Thyroid gland (tissue), 4 donors: Measurements from ENCODE around the gene POLR1D. TPM values are rescaled to one million over a fixed set of nuclear protein-coding genes. Genes with fewer than 3 reads are reported as not detected.

ENCODE experiments used
- DNase-seq, 2 donors: peaks; one replicate each; pipeline ENCODE4 v3.0.0-alpha.2; 2019
- H3K27ac ChIP-seq, 3 donors: fragments of 200-600 bp; sonication (generic); 1 replicate in 2 of 3; 2 replicates in 1 of 3; pipeline ENCODE4 v1.5.1; 2016 to 2019; ENCODE audit warnings: mild to moderate bottlenecking in 1 of 3, moderate library complexity in 1 of 3
- H3K27me3 ChIP-seq: fragments of 200-600 bp; sonication (generic); one replicate; pipeline ENCODE4 v1.5.1; 2019
- H3K36me3 ChIP-seq, 2 donors: fragments of 200-600 bp; sonication (generic); one replicate each; pipeline ENCODE4 v1.5.1; 2016 to 2019
- H3K4me1 ChIP-seq, 2 donors: fragments of 200-600 bp; sonication (generic); one replicate each; pipeline ENCODE4 v1.5.1; 2017 to 2019
- H3K4me3 ChIP-seq, 3 donors: fragments of 200-600 bp; sonication (generic); replicated peaks in 1 of 3; 1 replicate in 2 of 3; 2 replicates in 1 of 3; pipeline ENCODE4 v1.5.1; 2016; ENCODE audit warnings: mild to moderate bottlenecking in 1 of 3
- H3K9me3 ChIP-seq: fragments of 200-600 bp; sonication (generic); one replicate; pipeline ENCODE4 v1.5.1; 2017
- CTCF ChIP-seq, 6 experiments: fragments of 200-600 bp in 3 of 6; fragments of 450-650 bp in 3 of 6; sonication (generic) in 3 of 6; IDR thresholded peaks; one replicate each; pipeline ENCODE4 v1.5.1; 2016 to 2019; ENCODE audit warnings: antibody characterized with exemption in 6 of 6, mild to moderate bottlenecking in 2 of 6, inconsistent platforms in 1 of 6, moderate library complexity in 1 of 6
- POLR2A ChIP-seq, 2 donors: fragments of 450-650 bp; IDR thresholded peaks; one replicate each; pipeline ENCODE4 v1.6.1; 2017; ENCODE audit warnings: antibody characterized with exemption in 2 of 2, mild to moderate bottlenecking in 2 of 2, moderate library complexity in 1 of 2
- WGBS, 2 donors: methylation state at CpG; one replicate each; pipeline ENCODE4 v1.1.5; 2017; 5-methylcytosine and 5-hydroxymethylcytosine counted together
- intact Hi-C: fragments of 100-400 bp; cut with DNase I; formaldehyde crosslinking; loops from one replicate; pipeline ENCODE4 v1.15.1; 2023
- total RNA-seq, 4 donors: library from RNA; depleted of rRNA; stranded (reverse); fragments of >200 nt; gene quantifications; one replicate each; pipeline ENCODE4 v1.2.3, GENCODE V29; 2016

The POLR1D gene
- total RNA-seq, 4 donors from 2014 or later = 64.1 to 111 (median 87.0) TPM

GRCh38 chr13:27620377-27621115, 1.1 kb upstream of the POLR1D start, which contains the start of gene LNX2:
Gene LNX2 (minus strand): TSS chr13:27620529. CDS start chr13:27581703, 38,826 bp downstream.
- no peaks in the 10 kb centered on the region for H3K9me3 ChIP-seq
- H3K27ac ChIP-seq = peak within 1 kb of the TSS; percentile 96 to 98 (median 98)
- H3K27me3 ChIP-seq = no peaks in the 10 kb centered on the region
- H3K36me3 ChIP-seq = no peaks in the 10 kb centered on the region
- peak within 1 kb of the TSS; percentile 79 to 88 (median 84) for H3K4me3 ChIP-seq
- DNase-seq = peak; percentile 99
- 1 to 2% methylated on average over 27 to 36 of the region's 79 CpGs for WGBS, 2 donors
- H3K4me1 ChIP-seq = peaks cover 25 to 33% of the 10 kb centered on the region in 2 donors
- intact Hi-C loops = loop anchor here (10.0 kb wide), 1 partner anchor 86 kb away; no protein-coding TSS in a partner anchor
- TF ChIP-seq POLR2A (IDR thresholded peaks at IDR 0.05) (peak; percentile 59 to 94), CTCF (IDR thresholded peaks at IDR 0.05) (no peak)

DNA sequence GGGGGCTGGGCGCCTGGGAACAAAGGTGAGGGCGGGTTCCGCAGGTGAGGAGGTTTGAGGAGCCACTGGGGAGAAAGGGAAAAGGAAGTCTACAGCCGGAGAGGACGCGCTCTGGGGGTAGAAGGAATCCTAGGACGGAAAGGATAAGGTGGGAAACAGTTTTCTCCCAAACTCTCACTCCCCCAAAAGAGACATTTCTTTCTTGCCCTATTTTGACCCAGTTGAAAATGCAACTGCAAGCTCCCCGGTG, 651 bp upstream of the POLR1D start:
- 0 to 2% methylated on average over 8 of the region's 8 CpGs for WGBS, 2 donors
- intact Hi-C loops = loop anchor here (10.0 kb wide), 1 partner anchor 86 kb away; no protein-coding TSS in a partner anchor
- Histone ChIP-seq H3K36me3 (no peaks in the 10 kb centered on the region), H3K4me3 (peak overlapping the region; percentile 77 to 84 (median 79)), H3K27me3 (no peaks in the 10 kb centered on the region), H3K9me3 (no peaks in the 10 kb centered on the region), H3K4me1 (peaks cover 25 to 33% of the 10 kb centered on the region in 2 donors), H3K27ac (peak overlapping the region; percentile 96 to 98 (median 98))
- TF ChIP-seq CTCF (IDR thresholded peaks at IDR 0.05) (no peak), POLR2A (IDR thresholded peaks at IDR 0.05) (no peak)
- DNase-seq = no peak

DNA sequence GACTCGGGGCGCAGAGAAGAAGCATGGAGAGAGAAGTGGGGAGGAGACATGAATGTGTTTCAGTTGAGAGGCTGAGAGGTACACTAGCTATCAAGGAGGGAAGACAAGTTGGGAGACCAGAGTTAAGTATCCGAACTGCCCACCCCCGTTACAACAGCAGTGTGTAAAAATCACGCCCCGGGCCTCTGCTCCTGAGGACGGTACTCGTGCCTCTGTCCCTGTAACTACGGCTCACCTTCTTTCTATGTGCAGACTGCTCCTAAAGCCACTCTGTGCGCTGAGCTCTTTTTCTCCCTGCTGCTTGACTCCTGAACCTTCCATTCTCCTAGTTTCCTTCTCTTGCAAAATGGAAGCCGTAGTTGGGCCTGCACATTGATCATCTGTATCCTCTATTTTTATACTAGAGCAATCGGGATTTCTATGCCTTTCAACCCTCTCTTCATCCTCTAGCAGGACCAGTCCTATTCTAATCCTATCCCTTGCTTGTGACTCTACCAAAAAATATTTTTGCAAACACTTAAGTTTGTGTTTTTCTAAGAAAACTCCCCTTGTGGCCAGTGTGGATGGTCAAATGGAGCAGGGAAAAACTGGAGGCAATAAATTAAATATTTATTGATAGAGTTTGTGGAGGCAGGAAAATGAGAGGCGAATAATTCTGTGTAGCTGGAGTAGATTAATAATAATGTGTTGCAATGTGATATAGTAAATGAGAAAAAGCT, 569 bp downstream of the POLR1D start:
- WGBS, 2 donors = 8 to 9% methylated on average over 13 of the region's 13 CpGs
- intact Hi-C loops = loop anchor here (10.0 kb wide), 1 partner anchor 87 kb away; no protein-coding TSS in a partner anchor
- TF ChIP-seq POLR2A (IDR thresholded peaks at IDR 0.05) = no peak
- peak in 2 of 6 experiments; percentile 17 to 18 for TF ChIP-seq CTCF (IDR thresholded peaks at IDR 0.05)
- Histone ChIP-seq H3K27me3 (no peaks in the 10 kb centered on the region), H3K36me3 (no peaks in the 10 kb centered on the region), H3K4me3 (peak overlapping the region; percentile 79 to 100 (median 84)), H3K9me3 (no peaks in the 10 kb centered on the region), H3K4me1 (peaks cover 21 to 29% of the 10 kb centered on the region in 2 donors), H3K27ac (peak overlapping the region; percentile 72 to 98 (median 98))
- no peak for DNase-seq

- 83 to 93% methylated on average over 7 of the region's 7 CpGs for WGBS, 2 donors
- Histone ChIP-seq H3K4me3 (no peak overlapping the region), H3K9me3 (no peaks in the 10 kb centered on the region)
Observed at GRCh38 chr13:27622881-27623280, 1.2 kb downstream of the POLR1D start.

More at GRCh38 chr13:27622881-27623280, 1.2 kb downstream of the POLR1D start:
- DNase-seq = no peak
- TF ChIP-seq POLR2A (IDR thresholded peaks at IDR 0.05) (no peak), CTCF (IDR thresholded peaks at IDR 0.05) (no peak)
- no peaks in the 10 kb centered on the region for H3K36me3 ChIP-seq
- no peak overlapping the region for H3K27ac ChIP-seq
- peaks cover 19 to 22% of the 10 kb centered on the region in 2 donors for H3K4me1 ChIP-seq
- intact Hi-C loops = loop anchor here (10.0 kb wide), 1 partner anchor 88 kb away; no protein-coding TSS in a partner anchor
- no peaks in the 10 kb centered on the region for H3K27me3 ChIP-seq
